K562 (cell line): Measurements from ENCODE around the gene HPCAL1. TPM values are rescaled to one million over a fixed set of nuclear protein-coding genes. Genes with fewer than 3 reads are reported as not detected.
A peak's percentile ranks its signal among the peaks of the same experiment; 100 is the strongest.

Experiments
- BRF1 ChIP-seq: IDR thresholded peaks from 3 replicates; pipeline ENCODE4 v1.6.1; 2011; ENCODE audit warnings: borderline replicate concordance, mild to moderate bottlenecking; ENCODE audit not compliant: insufficient read length; ENCODE audit errors: extremely low read depth
- CBX8 ChIP-seq: fragments of 200-600 bp; sonication (generic); IDR thresholded peaks from 2 replicates; pipeline ENCODE4 v1.6.1; 2012; ENCODE audit warnings: borderline replicate concordance, mixed run types, low read depth, mild to moderate bottlenecking, moderate library complexity, mixed read lengths, low read length, control low read depth, inconsistent platforms; ENCODE audit not compliant: poor library complexity, severe bottlenecking; ENCODE audit errors: extremely low read depth
- ID3 ChIP-seq, 2 experiments: fragments of 250-450 bp in 1 of 2; fragments of 450-650 bp in 1 of 2; sonication (Bioruptor Pico) in 1 of 2; IDR thresholded peaks; 2 replicates each; pipeline versions ENCODE4 v1.6.1 to v1.8.0; 2016 to 2021; ENCODE audit warnings: mild to moderate bottlenecking in 2 of 2, moderate library complexity in 2 of 2, missing compliant biosample characterization in 1 of 2, missing genetic modification characterization in 1 of 2
- MCM3 ChIP-seq: fragments of 450-650 bp; IDR thresholded peaks from 2 replicates; pipeline ENCODE4 v1.6.1; 2016
- POU5F1 ChIP-seq: fragments of 150-350 bp; IDR thresholded peaks from 2 replicates; pipeline ENCODE4 v1.6.1; 2014; ENCODE audit warnings: borderline replicate concordance, low read length, low read depth, mild to moderate bottlenecking; ENCODE audit not compliant: partially characterized antibody
- SOX6 ChIP-seq: fragments of 450-650 bp; IDR thresholded peaks from 2 replicates; pipeline ENCODE4 v1.6.1; 2014; ENCODE audit warnings: mild to moderate bottlenecking
- polyA plus RNA-seq, 8 experiments: library from polyadenylated mRNA; depleted of rRNA in 4 of 8; stranded (reverse) in 5 of 8; unstranded in 3 of 8; fragments of >200 nt; fragmentation: Nextera tagmentation in 2 of 8; fragmentation: Illumina TruSeq in 1 of 8; extraction: Ambion mirVana in 2 of 8; extraction: Trizol in 1 of 8; gene quantifications; 2 replicates each; pipeline versions ENCODE4 v1.2.1 to v1.2.3, GENCODE V29; 2011 to 2014; ENCODE audit warnings: inconsistent platforms in 1 of 8, missing spikeins in 1 of 8
- total RNA-seq, 7 experiments: library from RNA; depleted of rRNA in 6 of 7; stranded (reverse); fragments of >200 nt in 6 of 7; fragmentation: Illumina TruSeq in 2 of 7; extraction: Trizol in 2 of 7; gene quantifications; 2 replicates each; pipeline versions ENCODE4 v1.2.1 to v1.2.3, GENCODE V29; 2011 to 2021; ENCODE audit warnings: low replicate concordance in 1 of 7
- TF ChIP-seq, protein P1 (sequence below): fragments of 450-650 bp; IDR thresholded peaks from 2 replicates; pipeline ENCODE4 v1.6.1; 2017; ENCODE audit warnings: antibody characterized with exemption
- TF ChIP-seq, protein P2 (sequence below), 2 experiments: fragments of 450-650 bp; IDR thresholded peaks; 2 replicates each; pipeline ENCODE4 v1.6.1; 2018; ENCODE audit warnings: mild to moderate bottlenecking in 2 of 2, low read depth in 1 of 2; ENCODE audit not compliant: partially characterized antibody in 2 of 2
- TF ChIP-seq, protein P3 (sequence below), 2 experiments: fragments of 450-650 bp; IDR thresholded peaks; 2 replicates each; pipeline ENCODE4 v1.6.1; 2016; ENCODE audit warnings: mild to moderate bottlenecking in 2 of 2, borderline replicate concordance in 1 of 2, low read depth in 1 of 2, moderate library complexity in 1 of 2

Gene HPCAL1
- total and polyA plus RNA-seq, 9 of the 15 experiments (the other 6 are each of a cell fraction or from before 2014, with no cell fraction given): 2.7 to 65.5 (median 23.9) TPM

DNA sequence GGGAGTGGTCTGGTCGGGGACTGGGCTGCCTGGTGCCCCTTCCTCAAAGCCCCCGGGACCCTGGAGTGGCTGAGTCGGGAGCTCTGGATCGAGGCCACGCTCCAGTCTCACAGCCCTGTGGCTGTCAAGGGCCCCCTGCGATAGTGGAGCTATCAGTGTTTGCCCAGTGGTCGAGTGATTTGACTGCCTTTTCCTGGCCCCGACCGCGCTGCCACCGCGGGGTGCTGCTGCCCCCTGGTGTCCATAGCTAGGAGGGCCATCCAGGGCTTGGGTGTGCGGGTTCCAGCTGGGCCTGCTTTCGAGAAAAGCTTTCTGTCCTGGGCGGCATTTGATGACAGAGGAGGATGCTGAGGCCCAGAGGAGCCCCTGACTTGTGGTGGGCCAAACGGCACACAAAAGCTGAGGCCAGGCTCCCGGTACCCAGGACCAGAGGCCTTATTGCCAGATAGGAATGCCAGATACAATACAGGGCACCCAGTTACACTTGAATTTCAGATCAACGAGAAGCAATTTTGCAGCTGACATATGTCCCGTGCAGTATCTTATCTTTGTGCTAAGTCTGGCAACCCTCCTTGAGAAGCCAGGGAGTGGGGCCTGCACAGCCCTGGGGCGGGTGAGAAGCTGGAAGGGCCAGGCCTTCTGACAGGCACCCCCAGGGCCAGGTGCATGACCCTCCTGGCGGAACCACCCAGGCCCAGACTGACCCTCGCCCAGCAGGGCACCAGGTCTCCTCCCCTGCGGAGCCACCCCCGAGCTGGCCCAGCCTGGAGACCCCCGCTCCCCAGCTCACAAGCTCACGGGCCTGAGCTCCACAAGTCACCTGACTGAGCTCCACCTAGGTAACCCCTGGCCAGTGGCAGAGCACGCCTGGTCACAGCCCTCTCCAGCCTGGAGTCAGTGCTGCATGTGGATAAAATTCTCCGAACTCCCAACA lies 132.4 kb downstream of the HPCAL1 start (continued):
- TF ChIP-seq, protein P1, sequence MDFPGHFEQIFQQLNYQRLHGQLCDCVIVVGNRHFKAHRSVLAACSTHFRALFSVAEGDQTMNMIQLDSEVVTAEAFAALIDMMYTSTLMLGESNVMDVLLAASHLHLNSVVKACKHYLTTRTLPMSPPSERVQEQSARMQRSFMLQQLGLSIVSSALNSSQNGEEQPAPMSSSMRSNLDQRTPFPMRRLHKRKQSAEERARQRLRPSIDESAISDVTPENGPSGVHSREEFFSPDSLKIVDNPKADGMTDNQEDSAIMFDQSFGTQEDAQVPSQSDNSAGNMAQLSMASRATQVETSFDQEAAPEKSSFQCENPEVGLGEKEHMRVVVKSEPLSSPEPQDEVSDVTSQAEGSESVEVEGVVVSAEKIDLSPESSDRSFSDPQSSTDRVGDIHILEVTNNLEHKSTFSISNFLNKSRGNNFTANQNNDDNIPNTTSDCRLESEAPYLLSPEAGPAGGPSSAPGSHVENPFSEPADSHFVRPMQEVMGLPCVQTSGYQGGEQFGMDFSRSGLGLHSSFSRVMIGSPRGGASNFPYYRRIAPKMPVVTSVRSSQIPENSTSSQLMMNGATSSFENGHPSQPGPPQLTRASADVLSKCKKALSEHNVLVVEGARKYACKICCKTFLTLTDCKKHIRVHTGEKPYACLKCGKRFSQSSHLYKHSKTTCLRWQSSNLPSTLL: no peak
- TF ChIP-seq, protein P2, sequence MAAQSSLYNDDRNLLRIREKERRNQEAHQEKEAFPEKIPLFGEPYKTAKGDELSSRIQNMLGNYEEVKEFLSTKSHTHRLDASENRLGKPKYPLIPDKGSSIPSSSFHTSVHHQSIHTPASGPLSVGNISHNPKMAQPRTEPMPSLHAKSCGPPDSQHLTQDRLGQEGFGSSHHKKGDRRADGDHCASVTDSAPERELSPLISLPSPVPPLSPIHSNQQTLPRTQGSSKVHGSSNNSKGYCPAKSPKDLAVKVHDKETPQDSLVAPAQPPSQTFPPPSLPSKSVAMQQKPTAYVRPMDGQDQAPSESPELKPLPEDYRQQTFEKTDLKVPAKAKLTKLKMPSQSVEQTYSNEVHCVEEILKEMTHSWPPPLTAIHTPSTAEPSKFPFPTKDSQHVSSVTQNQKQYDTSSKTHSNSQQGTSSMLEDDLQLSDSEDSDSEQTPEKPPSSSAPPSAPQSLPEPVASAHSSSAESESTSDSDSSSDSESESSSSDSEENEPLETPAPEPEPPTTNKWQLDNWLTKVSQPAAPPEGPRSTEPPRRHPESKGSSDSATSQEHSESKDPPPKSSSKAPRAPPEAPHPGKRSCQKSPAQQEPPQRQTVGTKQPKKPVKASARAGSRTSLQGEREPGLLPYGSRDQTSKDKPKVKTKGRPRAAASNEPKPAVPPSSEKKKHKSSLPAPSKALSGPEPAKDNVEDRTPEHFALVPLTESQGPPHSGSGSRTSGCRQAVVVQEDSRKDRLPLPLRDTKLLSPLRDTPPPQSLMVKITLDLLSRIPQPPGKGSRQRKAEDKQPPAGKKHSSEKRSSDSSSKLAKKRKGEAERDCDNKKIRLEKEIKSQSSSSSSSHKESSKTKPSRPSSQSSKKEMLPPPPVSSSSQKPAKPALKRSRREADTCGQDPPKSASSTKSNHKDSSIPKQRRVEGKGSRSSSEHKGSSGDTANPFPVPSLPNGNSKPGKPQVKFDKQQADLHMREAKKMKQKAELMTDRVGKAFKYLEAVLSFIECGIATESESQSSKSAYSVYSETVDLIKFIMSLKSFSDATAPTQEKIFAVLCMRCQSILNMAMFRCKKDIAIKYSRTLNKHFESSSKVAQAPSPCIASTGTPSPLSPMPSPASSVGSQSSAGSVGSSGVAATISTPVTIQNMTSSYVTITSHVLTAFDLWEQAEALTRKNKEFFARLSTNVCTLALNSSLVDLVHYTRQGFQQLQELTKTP (IDR thresholded peaks at IDR 0.05; ENCODE audit: low read depth in 1 of 2, partially characterized antibody in 2 of 2): no peak
- TF ChIP-seq ID3 (CRISPR knock-in tag; IDR thresholded peaks at IDR 0.05) (no peak), ID3 (tag; IDR thresholded peaks at IDR 0.05) (0 out of 2 replicates have a peak, but pooled peaks have one; percentile 17), POU5F1 (no peak), BRF1 (no peak), SOX6 (peak; percentile 57; the same call in 1 of the 2 replicates), MCM3 (no peak), CBX8 (no peak)
- TF ChIP-seq, protein P3, sequence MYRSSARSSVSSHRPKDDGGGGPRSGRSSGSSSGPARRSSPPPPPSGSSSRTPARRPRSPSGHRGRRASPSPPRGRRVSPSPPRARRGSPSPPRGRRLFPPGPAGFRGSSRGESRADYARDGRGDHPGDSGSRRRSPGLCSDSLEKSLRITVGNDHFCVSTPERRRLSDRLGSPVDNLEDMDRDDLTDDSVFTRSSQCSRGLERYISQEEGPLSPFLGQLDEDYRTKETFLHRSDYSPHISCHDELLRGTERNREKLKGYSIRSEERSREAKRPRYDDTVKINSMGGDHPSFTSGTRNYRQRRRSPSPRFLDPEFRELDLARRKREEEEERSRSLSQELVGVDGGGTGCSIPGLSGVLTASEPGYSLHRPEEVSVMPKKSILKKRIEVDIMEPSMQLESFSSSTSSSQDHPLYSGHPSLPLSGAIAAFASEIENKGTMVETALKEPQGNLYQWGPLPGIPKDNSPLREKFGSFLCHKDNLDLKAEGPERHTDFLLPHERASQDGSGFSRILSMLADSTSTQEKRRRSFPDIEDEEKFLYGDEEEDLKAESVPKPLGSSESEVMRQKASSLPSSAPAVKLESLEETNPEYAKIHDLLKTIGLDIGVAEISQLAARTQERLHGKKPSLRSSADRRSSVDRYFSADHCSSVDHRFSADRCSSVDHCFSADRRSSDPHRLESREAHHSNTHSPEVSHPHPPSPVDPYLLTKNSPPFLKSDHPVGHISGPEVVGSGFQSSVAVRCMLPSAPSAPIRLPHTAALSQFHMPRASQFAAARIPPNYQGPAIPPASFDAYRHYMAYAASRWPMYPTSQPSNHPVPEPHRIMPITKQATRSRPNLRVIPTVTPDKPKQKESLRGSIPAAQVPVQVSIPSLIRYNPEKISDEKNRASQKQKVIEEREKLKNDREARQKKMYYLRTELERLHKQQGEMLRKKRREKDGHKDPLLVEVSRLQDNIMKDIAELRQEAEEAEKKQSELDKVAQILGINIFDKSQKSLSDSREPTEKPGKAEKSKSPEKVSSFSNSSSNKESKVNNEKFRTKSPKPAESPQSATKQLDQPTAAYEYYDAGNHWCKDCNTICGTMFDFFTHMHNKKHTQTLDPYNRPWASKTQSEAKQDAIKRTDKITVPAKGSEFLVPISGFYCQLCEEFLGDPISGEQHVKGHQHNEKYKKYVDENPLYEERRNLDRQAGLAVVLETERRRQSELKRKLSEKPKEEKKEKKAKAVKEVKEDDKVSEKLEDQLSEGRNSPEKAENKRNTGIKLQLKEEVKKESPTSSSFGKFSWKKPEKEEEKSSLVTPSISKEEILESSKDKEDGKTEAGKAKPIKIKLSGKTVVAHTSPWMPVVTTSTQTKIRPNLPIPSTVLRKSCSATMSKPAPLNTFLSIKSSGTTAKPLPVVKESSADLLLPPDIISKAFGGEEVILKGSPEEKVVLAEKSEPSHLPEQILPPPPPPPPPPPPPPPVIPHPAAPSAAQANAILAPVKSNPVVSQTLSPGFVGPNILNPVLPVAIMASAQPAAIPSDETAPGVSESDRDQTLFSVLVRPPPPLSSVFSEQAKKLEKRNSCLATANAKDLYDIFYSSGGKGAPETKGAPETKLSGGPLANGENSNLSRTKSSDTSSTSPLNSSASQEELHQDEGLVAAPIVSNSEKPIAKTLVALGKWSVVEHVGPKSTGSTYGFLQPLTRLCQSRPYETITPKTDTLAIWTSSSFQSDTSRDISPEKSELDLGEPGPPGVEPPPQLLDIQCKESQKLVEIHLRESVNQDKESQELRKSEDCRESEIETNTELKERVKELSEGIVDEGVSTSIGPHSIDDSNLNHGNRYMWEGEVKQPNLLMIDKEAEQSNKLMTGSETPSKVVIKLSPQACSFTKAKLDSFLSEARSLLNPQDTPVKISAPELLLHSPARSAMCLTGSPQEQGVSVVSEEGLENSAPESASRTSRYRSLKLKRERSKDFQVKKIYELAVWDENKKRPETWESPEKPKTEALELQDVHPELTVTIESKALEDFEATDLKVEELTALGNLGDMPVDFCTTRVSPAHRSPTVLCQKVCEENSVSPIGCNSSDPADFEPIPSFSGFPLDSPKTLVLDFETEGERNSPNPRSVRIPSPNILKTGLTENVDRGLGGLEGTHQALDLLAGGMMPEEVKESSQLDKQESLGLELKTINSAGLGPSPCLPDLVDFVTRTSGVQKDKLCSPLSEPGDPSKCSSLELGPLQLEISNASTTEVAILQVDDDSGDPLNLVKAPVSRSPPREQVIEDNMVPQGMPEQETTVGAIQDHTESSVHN (IDR thresholded peaks at IDR 0.05; ENCODE audit: borderline replicate concordance in 1 of 2, low read depth in 1 of 2): no peak
